Heart left ventricle (tissue), 13 donors: Measurements from ENCODE around the gene LRRFIP1.

Experiments
- POLR2A ChIP-seq, 2 donors: fragments of 450-650 bp; IDR thresholded peaks; one replicate each; pipeline ENCODE4 v1.6.1; 2017; ENCODE audit warnings: antibody characterized with exemption in 2 of 2, mild to moderate bottlenecking in 2 of 2, moderate library complexity in 2 of 2
- TF ChIP-seq, protein P1 (sequence below), 12 donors: fragments of 200-600 bp; sonication (generic) in 4 of 12; IDR thresholded peaks; one replicate each; pipeline versions ENCODE4 v1.5.0 to v1.8.0; 2018 to 2022; ENCODE audit warnings: antibody characterized with exemption in 12 of 12, mild to moderate bottlenecking in 5 of 12
- donor health status: ischemic (EF 13 %, LVEDD 7.1; RV severe dilation, severe dysfunction).
- donor health status: DM: no; HTN: yes; CAD: no.
- donor health status: DM: no; HTN: no; CAD: no.
- donor health status: ischemic (EF 25% LVEDD 6.9; RV normal size, moderate dysfunction).
- donor health status: ischemic (EF 25% LVEDD 5.7; RV mildly dilated, moderate dysfunction).
- donor health status: ischemic (EF 35%, LVEDD 5.7; RV mildly dilated, moderate dysfunction).
- donor health status: nonischemic (EF 11% LVEDD 7.7; RV severe dilation, severe dysfunction).
- donor health status: DM: yes; HTN: yes; CAD: no.
- donor health status: PGD.
- donor health status: ischemic (EF 29% LVEDD 5.4; RV normal size, mild dysfunction).
- donor health status: nonischemic (EF 23%, LVEDD 6.1; RV moderate dilation, normal function).

DNA sequence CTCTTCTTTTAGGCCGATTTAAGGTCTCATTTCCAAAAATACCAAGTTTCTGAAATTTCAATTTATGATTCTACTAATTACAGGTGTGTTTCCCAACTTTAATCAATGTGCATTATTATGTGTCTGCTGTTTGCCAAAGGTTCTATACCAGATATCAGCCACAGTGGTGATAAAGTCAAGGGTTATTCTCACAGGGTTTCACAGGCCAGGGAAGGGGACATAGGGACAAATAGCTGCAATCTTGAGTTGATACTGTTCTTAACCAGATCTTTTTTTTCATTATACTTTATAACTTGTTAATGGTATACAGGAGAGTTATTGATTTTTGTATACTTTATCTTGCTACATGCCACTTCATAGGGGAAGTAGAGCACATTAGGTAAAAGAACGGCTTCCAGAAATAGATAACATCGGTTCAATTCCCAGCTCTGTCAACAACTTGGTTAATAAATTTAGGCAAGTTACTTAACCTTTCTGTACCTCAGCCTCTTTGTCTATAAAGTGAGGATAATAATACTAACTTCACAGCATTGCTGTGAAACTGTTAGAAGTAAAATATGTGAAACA lies 200.1 kb downstream of the LRRFIP1 start:
- TF ChIP-seq, protein P1, sequence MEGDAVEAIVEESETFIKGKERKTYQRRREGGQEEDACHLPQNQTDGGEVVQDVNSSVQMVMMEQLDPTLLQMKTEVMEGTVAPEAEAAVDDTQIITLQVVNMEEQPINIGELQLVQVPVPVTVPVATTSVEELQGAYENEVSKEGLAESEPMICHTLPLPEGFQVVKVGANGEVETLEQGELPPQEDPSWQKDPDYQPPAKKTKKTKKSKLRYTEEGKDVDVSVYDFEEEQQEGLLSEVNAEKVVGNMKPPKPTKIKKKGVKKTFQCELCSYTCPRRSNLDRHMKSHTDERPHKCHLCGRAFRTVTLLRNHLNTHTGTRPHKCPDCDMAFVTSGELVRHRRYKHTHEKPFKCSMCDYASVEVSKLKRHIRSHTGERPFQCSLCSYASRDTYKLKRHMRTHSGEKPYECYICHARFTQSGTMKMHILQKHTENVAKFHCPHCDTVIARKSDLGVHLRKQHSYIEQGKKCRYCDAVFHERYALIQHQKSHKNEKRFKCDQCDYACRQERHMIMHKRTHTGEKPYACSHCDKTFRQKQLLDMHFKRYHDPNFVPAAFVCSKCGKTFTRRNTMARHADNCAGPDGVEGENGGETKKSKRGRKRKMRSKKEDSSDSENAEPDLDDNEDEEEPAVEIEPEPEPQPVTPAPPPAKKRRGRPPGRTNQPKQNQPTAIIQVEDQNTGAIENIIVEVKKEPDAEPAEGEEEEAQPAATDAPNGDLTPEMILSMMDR (IDR thresholded peaks at IDR 0.05): no peak
- no peak for TF ChIP-seq POLR2A (IDR thresholded peaks at IDR 0.05)
